T1000 (cell line): Measurements from ENCODE around the gene ZCWPW1.
"Not testable (repeated sequence)": the region's sequence is repeated elsewhere in the genome, so short reads cannot be mapped to it uniquely, and the experiment has no call there.

Experiments used
- DNase-seq: peaks from one replicate; lab custom pipeline; 2025; ENCODE audit warnings: mixed read lengths; lab: John Stamatoyannopoulos, UW

Gene ZCWPW1

DNA sequence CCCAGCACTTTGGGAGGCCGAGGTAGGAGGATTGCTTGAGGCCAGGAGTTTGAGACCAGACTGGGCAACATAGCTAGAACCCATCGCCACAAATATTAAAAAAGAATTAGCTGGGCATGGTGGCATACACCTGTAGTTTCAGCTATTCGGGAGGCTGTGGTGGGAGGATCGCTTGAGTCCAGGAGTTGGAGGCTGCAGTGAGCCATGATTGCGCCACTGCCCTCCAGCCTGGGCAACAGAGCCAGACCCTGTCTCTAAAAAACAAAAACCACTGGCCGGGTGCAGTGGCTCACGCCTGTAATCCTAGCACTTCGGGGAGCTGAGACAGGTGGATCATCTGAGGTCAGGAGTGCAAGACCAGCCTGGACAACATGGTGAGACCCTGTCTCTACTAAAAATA, 25.4 kb upstream of the ZCWPW1 start:
- not testable (repeated sequence) for DNase-seq

DNA sequence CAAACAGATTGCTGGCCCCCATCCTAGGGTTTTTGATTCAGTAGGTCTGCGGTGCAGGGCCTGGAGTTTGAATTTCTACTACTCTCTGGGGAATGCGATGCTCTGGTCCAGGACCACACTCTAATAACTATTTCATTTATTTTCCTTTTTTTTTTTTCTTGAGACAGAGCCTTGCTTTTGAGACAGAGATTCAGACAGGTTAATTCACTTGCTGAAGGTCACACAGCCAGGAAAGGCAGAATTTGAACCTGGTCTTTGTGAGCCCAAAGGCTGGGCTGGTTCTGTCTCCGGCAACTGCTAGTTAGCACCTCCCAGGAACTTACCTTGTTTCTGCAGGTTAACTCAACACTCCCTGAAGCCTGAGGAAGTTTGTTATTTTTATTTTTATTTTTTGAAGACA, 24.0 kb upstream of the ZCWPW1 start:
- no peak for DNase-seq

DNA sequence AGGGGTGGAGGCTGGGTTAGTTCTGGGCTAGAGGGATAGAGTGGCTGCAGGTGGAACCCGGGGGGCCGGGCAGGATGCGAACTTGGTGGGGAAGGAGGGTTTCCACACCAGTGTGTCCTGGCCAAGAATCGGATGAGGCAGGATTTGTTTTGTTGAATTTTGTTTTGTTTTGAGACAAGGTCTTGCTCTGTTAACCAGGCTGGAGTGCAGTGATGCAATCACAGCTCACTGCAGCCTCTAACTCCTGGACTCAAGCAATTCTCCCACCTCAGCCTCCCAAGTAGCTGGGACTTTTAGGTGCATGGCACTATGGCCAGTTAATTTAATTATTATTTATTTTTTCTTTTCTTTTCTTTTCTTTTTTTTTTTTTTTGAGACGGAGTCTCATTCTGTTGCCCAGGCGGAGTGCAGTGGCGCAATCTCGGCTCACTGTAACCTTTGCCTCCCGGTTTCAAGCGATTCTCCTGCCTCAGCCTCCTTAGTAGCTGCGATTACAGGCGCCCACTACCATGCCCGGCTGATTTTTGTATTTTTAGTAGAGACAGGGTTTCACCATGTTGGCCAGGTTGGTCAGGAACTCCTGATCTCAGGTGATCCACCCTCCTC, 20.8 kb upstream of the ZCWPW1 start:
- DNase-seq: no peak

DNA sequence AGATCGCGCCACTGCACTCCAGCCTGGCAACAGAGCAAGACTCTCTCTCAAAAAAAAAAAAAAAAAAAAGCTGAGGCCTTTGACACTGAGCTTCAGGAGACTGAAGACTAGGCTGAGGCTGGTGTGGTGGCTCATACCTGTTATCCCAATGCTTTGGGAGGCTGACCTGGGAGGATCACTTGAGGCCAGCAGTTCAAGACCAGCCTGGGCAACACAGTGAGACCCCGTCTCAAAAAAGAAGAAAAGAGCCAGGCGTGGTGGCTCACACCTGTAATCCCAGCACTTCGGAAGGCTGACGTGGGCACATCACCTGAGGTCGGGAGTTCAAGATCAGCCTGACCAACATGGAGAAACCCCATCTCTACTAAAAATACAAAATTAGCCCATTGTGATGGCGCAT, 18.9 kb upstream of the ZCWPW1 start:
- not testable (repeated sequence) for DNase-seq

DNA sequence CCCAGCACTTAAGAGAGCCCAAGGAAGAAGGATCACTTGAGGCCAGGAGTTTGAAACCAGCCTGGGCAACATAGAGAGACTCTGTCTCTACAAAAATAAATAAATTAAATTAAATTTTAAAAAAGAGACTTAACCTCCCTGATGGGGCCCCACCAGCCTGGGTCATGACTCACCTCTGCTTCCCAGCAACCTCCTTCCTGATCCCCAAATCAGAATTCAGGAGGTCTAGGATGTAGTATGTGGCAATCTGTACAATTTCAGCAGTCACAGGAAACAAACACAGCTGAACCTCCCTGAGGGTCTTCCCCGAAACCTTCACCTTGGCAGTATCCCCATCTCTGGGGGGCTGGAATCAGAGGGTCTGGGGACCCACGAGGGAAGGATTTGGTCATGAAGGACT, 17.5 kb upstream of the ZCWPW1 start:
- no peak for DNase-seq

DNA sequence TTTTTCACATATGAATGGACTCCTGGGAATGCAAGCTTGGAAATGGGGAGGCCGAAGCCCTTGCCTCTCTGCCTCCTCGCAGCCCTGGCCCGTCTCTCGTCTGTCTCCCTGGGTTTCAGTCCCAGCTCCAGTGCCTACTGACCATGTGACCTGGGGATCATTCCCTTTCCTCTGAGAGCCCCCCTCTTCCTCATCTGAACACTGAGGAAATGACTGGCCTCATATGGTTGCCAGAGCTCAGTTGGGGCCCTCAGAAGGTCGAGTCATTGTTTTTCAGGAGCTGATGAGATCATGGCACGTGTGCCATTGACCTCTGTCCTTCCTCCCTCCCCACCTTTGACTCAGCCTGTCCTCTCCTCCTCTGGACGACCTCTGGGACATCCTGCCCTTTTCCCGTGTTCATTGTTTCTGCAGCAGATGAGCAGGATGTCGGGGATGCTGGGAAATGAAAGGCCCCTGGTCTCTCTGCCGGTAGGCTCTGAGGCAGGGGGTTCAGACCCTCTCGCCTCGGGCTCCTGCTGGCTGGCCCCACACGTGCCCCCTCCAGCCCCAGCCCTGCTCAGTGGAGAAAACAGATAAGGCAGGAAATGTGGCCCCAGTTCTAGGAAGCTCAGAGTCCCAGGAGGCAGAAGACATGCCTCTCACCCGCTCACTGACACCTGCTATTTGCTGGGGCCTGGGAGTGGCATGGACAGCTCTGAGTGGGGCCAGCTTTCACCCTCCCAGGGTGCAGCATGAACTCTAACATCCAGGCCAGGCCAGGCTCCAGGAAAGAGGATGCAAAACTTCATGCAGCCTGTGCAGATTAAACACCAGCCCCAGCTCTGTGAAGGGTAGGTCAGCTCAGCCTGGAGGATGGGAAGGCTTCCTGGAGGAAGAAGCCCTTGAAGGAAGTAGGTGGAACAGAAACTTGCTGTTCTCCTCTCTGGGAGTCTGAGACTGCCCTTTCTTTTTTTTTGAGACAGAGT, 16.1 kb upstream of the ZCWPW1 start:
- DNase-seq: no peak

DNA sequence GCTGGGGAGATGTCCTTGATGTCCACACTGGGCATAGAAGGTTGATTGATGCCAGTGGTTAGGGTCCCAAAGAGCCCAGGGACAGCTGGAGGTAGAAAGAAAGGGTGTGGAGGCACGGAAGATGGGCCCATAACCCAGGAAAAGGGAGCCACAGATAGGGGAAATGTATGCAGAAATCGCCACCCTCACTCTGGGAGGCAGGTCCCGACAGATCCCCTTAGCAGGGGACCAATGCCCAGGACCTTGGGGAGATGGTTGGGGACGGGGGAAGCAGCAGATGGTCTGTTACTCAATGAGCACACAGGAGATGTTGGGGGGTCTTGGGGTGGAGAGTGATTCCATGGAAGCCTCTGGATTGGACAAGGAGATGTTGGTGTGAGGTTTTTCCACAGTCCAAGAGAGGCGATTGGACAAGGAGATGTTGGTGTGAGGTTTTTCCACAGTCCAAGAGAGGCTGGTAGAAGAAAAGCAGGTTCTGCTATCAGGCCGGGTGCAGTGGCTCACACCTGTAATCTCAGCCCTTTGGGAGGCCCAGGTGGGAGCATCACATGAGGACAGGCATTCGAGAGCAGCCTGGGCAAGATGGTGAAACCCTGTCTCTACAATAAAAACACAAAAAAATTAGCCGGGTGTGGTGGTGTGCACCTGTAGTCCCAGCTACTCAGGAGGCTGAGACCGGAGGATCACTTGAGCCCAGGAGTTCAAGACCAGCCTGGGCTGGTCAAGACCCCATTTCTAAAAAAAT, 14.8 kb upstream of the ZCWPW1 start:
- no peak for DNase-seq

DNA sequence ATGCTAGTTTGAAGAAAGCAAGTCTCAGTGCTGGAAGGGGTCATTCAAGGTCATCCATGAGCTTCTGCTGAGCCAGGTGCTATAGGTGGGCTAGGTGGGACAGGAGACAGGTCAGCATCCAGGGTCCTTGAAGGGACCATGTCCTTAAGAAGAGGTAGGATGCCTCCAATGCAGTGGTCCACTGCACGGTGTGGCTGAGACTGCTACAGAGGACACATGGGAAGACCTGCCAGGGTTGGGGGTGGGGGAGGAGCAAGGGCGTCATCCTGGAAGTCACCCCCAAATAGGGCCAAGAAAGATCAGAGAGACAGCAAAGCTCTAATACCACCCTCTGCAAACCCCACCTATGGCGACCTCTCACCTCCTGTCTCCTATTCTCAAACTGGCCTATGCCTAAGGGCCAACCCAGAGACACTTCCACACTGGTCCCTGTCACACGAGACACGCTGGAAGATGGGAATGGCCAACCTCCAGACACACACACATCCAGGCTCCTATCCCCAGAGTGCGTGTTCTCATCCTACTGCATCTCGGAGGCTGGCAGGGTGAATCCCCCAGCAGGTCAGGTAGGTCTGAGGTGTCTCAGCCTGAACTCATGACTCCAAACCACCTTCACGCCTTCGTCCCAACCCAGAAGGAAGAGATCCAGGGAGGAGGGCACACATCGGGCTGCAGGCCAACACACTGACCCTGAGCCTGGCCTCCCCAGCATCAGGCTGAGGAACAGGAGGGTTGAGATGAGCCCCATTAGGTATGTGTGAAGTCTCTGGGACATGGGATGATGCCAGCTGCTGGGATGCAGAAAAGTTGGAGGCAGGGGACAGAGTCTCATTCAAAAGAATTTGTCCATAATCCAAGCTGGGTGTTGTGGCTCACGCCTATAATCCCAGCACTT, 13.4 kb upstream of the ZCWPW1 start:
- DNase-seq: no peak

DNA sequence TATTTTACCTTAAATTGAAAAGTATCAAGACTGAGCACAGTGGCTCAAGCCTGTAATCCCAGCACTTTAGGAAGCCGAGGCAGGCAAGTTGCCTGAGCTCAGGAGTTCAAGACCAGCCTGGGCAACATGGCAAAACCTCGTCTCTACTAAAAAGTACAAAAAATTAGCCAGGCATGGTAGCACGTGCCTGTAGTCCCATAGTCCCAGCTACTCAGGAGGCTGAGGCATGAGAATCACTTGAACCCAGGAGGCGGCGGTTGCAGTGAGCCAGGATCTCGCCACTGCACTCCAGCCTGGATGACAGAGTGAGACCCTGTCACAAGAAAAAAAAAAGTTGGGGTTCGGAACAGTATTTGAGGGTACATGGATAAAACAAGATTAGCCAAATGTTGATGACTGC, 10.7 kb upstream of the ZCWPW1 start:
- DNase-seq: not testable (repeated sequence)

DNA sequence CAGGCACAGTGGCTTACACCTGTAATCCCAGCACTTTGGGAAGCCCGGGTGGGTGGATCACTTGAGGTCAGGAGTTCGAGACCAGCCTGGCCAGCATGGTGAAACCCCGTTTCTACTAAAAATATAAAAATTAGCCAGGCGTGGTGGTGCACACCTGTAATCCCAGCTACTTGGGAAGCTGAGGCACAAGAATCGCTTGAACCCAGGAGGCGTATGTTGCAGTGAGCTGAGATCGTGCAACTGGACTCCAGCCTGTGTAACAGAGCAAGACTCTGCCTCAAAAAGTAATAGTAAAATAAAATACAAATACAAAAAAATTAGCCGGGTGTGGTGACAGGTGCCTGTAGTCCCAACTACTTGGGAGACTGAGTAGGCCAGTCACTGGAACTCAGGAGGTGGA, 10.2 kb upstream of the ZCWPW1 start:
- DNase-seq: not testable (repeated sequence)

DNA sequence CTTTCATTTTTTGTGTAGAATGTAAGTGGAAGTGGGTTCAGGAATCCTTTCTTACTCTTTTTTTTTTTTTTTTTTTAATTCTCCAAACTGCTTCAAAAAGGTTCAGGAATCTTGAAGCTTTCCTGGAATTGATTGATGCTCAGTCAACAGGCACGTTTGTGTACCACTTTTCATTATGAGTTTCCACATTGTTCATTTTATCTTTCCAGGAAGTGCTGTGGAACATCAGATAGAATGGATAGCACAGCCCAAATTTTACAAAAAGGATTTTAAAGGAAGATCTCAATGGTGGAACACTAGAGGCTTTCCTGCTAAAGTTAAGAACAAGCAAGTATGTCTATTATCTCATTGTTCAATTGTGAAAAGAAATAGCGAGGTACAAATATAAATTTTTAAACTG, 9.7 kb upstream of the ZCWPW1 start:
- DNase-seq: no peak

DNA sequence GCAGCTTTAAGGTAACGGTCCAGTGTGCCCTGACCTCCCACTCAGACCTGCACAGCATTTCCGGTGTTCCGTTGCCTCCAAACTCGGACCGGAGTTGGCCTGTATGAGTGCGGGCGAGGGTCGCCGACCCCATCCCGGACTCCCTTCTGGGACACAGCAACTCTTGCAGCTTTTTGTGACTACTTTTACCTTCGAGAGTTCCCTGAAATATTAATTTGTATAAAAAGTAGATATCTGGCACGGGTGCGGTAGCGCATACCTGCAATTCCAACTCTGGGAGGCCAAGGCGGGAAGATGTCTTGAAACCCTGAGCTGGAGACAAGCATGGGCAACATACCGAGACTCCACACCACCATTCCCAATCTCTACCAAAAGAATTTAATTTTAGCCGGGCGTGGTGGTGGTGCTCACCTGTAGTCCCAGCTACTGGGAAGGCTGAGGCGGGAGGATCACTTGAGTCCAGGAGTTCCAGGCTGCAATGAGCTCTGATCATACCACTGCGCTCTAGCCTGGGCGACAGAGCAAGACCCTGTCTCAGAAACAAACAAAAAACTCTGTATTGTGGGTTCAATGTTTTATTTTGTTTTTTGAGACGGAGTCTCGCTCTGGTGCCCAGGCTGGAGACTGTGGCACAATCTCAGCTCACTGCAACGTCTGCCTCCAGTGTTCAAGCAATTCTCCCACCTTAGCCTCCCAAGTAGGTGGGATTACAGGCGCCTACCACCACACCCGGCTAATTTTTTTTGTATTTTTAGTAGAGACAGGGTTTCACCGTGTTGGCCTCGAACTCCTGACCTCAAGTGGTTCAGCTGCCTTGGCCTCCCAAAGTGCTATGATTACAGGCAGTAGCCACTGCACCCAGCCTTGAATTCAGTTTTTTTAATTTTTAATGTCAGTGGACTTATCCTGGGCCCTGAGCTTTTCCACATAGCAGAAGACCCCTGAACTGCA, 8.9 kb upstream of the ZCWPW1 start:
- no peak for DNase-seq

DNA sequence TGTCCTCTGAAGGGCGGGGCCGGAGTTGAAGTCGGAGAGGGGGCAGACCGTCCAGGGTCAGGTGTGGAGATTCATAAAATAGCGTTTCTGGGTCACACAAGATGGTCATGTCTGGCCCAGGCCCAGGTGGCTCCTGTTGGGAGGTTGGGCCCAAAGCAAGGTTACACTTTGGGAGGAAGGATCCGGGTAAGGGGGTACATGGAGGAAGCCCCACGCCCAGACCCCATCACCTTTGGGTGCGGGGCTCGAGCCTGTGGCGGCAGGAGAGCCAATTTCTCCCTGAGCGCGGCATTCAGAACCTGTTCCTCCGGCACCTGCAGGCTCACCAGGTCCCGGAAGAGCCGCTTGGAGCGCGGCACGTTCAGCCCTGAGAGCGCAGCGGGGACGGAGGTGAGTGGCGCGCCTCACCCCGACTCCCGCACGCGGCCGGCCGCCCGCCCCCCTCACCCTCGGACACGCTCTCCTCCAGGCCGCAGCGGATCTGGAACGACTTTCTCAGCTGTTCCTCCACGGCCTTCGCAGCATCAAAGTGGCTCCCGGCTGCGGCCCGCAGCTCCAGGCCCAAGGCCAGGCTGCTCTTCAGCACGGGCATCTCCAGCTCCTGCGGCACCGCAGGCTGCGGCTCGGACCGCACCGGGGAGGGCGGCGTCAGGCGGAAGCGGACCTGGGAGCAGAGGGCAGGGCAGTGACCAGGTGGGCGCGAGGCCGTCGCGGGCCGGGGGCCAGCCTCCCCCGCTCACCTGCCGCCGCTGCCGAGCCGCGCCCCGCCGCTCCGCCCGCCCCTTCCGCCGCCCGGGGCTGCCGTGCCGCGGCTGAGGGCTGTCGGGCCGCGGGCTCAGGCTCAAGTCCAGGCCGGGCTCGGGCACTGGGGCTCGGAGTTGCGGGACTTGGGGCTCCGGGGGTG, 7.2 kb upstream of the ZCWPW1 start:
- DNase-seq: no peak

DNA sequence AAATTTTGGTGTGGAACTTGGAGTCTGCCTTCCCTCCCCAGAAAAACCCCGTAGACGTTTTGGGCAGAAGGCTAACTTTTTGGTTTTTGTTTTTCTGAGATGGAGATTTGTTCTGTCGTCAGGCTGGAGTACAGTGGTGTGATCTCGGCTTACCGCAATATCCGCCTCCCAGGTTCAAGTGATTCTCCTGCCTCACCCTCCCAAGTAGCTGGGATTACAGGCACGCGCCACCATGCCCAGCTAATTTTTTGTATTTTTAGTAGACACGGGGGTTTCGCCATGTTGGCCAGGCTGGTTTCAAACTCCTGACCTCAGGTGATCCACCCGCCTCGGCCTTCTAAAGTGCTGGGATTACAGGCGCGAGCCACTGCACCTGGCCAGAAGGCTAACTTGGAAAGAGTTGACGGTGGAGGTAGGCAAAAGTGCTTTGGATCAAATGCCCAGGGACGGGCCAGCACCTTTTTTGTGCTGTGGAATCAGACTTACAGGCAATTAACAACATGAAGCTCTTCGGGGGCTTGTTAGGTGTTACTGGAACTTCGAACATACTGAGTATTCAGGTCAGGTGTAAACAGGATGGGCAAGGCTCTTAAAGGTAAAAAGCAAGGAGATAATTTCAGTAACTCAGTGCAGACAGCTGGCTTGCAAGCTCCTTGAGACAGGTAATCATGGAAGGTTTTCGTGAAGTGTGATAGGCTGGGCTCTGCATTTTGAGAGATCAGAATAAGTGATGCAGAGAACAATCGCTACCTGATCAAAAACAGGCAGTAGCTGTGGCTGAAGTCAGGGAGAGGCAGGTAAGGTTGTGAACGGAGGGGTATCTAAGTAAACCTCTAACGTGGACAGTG, 6.0 kb upstream of the ZCWPW1 start:
- no peak for DNase-seq

DNA sequence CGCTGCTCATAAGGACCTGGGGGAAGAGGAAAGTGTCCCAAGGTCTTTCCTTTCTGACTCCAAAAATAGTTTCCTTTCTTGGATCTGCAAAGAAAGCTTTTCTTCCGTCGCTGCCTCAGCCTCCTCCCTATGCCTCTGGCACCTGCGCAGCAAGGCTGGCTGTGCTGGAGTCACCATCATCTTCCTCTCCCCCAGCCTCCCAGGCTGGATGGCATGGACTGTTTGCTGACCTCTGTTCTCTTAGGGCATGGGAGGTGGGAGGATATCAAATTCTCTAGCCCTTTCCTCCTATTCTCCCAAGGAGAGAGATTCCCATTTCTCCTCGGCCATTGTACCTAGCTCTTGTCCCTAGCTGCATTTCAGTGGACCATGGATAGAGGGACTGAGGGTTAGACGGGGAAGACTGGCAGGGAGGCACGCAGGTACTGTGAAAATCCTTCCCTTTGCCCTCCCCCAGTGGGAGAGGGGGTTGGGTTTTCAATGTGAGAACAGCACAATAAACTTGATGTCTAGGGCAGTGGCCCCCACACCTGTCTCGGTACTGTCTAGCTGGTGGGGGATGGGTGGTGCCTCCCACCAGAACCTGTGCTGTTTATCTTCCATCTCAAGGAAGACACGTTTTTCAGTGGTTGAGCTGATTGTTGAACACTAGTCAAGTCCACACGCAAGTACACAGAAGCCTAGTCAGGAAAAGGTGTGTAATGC, 5.2 kb upstream of the ZCWPW1 start:
- no peak for DNase-seq

DNA sequence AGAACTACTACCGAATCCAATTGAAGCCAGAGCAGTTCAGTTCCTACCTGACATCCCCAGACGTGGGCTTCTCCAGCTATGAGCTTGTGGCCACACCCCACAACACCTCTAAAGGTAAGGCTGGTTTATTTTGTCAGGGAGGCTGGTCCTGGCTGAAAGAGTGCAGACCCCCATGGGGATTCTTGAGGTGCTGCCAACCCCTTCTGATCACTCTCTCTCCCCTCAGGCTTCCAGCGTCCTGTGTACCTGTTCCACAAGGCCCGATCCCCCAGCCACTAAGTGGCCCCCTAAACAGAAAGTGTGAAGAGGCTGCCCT, 4.7 kb upstream of the ZCWPW1 start:
- DNase-seq: no peak

DNA sequence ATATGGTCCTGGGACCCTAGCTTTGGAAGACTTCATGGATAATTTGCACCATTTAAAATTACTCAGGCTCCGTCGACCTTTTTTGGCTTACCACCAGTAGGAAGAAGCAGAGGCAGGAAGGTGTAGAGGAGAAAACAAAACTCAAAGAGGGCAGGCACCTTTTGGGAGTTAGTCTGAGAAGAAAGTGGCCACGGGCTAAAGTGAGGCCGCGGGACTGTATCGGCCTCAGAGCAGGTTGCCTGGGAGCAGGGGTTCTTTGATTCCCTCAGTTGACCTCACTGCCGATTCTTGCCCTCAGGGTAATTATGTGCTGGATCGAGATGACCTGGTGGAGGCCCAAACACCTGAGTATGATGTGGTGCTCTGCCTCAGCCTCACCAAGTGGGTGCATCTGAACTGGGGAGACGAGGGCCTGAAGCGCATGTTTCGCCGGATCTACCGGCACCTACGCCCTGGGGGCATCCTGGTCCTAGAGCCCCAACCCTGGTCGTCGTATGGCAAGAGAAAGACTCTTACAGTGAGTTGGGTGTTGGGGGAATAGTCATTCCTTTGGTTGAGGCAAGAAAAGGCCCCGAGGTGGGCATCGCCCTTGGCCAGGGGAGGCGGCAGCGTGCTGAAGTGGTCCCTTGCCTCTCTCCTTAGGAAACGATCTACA, 4.2 kb upstream of the ZCWPW1 start:
- no peak for DNase-seq

DNA sequence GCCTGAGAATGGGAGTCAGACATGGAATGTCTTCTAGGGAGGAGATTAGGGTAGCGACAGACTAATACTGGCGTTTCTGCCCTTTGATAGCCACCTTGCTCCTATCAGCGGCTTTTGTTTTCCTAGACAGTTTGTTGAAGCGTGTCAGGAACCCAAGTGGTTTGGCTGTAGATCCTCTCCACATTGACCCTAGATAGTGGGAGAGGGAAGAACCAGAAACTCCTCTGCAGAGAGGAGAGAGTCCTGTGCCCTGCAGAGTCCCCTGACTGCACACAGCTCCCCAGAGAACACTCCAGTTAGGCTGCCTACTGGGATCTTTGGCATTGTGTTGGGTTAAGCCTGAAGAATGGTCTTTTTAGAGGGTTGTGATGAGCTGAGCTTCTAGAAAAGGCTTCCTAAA, 3.5 kb upstream of the ZCWPW1 start:
- DNase-seq: no peak
